Stimulated activated CD8-positive, alpha-beta memory T cell treated with anti-CD3 and anti-CD28 coated beads, Interleukin-7, amount 100 ng/mL, for 4 hours (primary cell): Measurements from ENCODE around the gene WDR82.
"Not testable (repeated sequence)": the region's sequence is repeated elsewhere in the genome, so short reads cannot be mapped to it uniquely, and the experiment has no call there.

Experiments used
- DNase-seq, 2 donors: peaks; one replicate each; pipeline ENCODE4 v3.0.0-alpha.2; 2020; ENCODE audit warnings: low read depth in 2 of 2

WDR82 gene

GRCh38 chr3:52289747-52290595 lies 11.5 kb upstream of the WDR82 start:
- DNase-seq, result no peak

GRCh38 chr3:52289338-52289746 lies 10.9 kb upstream of the WDR82 start:
- no peak for DNase-seq

DNA sequence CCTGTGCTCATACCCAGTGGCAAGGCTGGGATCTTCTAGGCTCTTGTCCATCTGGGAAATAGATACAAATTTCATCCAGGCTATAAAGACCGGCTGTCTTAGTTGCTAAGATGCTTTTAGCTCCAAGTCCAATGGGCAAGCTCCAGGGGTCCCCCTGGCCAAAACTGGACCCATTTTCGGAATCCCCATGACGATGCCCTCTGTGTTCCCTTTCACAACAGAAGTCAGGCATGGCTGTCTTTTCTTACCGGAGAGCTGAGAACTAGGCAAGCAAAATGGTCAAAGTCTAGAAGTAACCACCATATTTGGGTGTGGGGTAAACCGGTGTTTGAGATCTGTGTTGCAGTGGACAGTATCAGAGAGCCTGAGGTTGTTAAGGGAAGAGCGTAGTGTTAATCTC lies 10.2 kb upstream of the WDR82 start:
- no peak for DNase-seq

DNA sequence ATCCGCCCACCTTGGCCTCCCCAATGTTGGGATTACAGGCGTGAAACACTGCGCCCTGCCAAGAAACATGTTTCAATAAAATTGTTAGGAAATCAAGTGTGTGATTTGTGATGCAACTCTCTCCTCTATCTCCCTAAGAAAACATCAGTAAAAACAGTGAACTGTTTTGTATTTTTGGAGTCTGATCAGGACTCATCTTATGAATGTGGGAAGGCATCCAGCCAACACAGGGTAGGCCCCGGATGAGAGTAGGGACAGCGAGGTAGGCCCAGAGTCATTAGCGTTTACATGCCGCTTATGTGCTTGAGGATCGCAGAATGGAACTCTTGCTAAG lies 8.3 kb upstream of the WDR82 start:
- no peak for DNase-seq

- not testable (repeated sequence) for DNase-seq
Measured at GRCh38 chr3:52284051-52284450, 5.6 kb upstream of the WDR82 start.

DNA sequence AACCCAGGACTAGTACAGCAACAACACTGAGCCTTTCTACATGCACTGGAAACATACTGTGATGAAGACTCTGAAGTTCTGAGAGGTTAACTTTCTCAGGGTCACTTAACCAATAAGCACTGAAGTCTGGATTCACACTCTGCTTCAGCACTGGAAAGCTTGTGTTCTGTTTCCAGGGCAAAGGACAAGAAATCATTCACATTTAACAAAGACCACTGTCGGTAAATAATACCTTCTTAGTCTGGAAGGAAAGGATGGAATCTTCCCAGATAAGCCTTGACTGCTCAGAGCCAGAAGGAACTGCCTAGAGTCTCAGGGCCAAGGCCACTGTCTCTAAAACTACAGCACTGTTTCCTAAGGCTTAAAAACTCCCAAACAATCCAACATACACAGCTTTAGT lies 4.9 kb upstream of the WDR82 start:
- no peak for DNase-seq

DNA sequence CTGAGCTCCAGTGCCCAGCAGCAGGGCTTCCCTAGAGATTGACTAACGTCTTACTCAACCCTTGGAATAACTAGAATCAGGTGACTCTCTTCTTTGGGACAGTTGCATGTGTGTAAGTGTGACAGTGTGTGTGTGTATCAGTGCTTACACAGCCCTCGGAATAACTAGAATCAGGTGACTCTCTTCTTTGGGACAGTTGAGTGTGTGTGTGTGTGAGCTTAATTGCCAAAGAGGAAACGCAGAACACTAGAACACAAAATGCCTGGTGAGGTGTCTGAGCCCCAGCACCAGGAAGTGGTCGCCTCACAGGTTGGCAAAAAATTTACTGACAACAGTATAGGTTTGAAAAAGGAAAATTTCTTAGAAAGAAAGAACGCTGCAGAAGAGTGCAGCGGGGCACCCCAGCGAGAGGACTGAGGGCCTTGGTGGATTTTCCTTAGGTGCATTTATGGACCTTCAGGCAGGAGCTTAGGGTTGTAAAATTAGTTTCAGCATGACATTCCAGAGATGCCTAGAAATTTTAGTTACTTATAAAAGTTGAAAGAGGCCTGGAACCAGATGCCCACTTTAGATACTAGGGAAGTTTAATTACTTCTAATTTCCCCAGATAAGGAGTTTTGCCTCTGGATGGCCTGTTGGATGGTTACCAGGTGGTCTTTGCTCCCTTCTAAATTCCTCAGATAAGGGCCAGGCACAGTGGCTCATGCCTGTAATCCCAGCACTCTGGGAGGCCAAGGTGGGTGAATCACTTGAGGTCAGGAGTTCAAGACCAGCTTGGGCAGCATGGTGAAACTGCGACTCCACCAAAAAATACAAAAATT lies 3.7 kb upstream of the WDR82 start:
- peak in 1 of 2 donors; percentile 26 for DNase-seq

GRCh38 chr3:52280050-52280461 lies 1.6 kb upstream of the WDR82 start:
- DNase-seq, result no peak

GRCh38 chr3:52279596-52279995 lies 1.1 kb upstream of the WDR82 start:
- DNase-seq, result no peak

DNA sequence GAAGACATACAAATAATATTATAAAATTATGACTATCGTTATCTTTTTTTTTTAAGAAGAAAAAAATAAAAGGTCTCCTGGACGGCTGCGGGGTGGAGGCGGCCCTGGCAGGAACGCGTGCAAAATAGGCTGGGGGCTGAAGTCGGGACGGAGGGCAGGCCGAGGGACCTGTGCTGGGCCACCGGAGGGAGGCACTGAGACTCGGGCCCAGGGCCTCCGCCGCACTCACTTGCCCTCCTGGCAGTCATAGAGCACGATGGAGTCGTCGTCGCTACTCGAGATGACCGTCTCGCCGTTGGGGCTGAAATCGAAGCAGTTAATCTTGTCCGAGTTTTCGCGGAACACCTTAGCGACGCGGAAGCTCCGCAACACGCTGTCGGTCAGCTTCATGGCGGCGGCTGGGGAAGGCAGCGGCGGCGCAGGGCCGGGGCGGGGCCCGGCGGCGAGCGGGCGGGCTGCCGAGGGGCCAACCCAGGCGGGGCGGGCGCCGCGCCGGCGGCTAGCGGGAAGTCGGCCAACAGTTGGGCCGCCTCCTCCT lies 408 bp downstream of the WDR82 start:
- peak; percentile 24 to 68 for DNase-seq

GRCh38 chr3:52277071-52277964 lies 1.1 kb downstream of the WDR82 start:
- DNase-seq, result peak; percentile 67 to 78

DNA sequence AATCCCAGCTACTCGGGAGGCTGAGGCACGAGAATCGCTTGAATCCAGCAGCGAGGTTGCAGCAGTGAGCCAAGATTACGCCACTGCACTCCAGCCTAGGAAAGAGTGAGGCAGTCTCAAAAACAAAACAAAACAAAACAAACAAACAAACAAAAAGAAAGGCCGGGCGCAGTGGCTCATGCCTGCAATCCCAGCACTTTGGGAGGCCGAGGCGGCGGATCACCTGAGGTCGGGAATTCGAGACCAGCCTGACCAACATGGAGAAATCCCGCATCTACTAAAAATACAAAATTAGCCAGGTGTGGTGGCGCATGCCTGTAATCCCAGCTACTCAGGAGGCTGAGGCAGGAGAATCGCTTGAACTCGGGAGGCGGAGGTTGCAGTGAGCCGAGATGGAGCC lies 3.7 kb downstream of the WDR82 start:
- DNase-seq, result not testable (repeated sequence)

- DNase-seq, result no peak
Measured at GRCh38 chr3:52272831-52273230, 5.6 kb downstream of the WDR82 start.

DNA sequence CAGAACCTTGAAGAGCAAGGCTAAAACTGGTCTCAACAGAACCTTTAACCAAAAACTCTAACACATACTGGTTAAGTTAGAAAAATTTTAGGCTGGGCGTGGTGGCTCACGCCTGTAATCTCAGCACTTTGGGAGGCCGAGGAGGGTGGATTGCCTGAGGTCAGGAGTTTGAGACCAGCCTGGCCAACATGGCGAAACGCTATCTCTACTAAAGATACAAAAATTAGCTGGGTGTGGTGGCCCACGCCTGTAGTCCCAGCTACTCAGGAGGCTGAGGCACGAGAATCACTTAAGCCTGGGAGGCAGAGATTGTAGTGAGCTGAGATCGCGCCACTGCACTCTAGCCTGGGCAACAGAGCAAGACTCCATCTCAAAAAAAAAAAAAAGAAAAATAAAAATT lies 6.3 kb downstream of the WDR82 start:
- not testable (repeated sequence) for DNase-seq

DNA sequence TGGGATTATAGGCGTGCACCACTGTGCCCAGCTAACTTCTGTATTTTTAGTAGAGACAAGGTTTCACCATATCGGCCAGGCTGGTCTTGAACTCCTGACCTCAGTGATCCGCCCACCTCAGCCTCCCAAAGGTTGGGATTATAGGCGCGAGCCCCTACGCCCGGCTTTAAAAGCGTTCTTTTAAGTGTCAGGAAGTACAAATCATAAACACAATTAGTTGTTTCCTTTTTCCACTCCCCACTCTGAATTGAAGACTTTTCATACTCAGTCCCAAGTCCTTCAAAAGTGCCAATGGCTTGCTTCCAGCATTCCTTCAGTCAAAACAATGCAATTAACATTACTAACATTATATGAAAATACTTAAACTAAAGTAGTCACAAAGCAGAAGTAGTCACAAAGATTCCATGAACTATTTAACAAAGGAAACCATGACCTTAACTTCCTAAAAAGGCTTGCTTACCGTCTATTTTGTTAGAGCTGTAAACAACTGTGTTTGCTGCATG lies 8.1 kb downstream of the WDR82 start:
- DNase-seq, result no peak

GRCh38 chr3:52269776-52270175 lies 8.7 kb downstream of the WDR82 start:
- no peak for DNase-seq

DNA sequence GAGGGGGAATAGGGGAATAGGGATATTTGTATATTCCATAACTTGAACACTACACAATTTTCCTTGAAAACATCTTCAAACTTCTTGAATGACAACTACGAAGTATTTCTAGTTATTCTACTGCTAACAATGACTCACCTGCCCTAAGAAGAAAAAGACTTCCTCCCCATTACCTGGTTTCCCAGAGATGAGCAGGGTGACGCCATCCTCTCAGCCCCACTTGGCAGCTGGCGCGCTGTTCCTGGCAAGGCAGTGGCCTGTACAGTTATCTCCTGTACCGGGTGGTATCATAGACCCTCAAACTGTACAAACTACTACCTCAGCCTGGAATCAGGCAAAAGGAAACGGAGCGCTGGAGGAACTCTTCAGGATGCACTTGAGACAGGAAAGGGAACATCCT lies 10.4 kb downstream of the WDR82 start:
- DNase-seq, result peak; percentile 58 to 63

DNA sequence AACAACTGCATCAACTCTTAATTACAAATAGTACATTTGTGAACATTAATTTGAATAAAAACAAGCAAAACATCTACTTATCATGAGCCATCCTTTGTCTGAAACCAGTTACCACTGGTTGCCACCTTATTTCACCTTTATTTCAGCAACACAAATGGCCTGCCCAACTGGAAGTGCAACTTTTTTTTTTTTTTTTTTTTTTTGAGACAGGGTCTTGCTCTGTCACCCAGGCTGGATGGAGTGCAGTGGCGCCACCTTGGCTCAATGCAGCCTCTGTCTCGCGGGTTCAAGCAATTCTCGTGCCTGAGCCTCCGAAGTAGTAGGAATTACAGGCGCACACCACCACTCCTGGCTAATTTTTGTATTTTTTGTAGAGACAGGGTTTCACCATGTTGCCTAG lies 13.1 kb downstream of the WDR82 start:
- DNase-seq, result no peak

DNA sequence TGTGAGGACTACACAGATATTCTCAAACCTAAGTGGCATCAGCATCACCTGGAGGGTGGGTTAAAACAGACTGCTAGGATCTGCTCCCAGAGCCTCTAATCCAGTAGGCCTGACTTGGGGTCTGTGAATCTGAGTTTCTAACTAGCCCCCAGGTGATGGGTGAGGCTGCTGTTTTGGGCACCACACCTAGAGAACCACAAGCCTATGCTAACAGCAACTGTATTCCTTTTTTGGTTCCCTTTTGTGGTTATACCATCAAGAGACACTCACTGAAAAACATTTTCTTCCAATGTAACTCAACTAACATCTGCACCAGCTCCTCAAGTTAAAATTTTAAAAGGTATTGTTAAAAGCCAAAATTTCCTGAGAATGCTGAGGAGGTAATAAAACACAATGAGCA lies 16.0 kb downstream of the WDR82 start:
- DNase-seq, result no peak

GRCh38 chr3:52259448-52259847 lies 19.0 kb downstream of the WDR82 start:
- no peak for DNase-seq

- DNase-seq, result no peak
Measured at GRCh38 chr3:52259035-52259434, 19.4 kb downstream of the WDR82 start.

DNA sequence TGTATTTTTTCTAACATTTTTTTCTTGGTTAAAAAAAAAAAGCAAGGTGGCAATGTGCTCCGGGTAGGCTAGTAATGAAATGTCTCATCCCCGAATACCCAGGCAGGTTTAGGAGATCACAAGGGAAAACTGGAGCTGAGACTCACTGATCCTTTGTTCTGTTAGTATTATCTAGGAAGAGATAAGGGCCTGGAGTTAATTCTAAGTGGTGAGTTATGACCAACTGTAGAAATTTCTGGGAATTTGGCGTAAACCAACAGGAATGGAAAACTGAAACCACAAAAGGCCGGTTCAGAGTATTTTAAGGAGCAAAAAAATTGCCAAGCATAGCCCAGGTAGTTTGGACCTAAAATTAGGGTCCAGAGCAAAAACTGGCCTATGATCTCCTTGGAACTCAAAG lies 20.5 kb downstream of the WDR82 start:
- no peak for DNase-seq
